ENCODE data around the gene VPS37C.

The VPS37C gene

DNA sequence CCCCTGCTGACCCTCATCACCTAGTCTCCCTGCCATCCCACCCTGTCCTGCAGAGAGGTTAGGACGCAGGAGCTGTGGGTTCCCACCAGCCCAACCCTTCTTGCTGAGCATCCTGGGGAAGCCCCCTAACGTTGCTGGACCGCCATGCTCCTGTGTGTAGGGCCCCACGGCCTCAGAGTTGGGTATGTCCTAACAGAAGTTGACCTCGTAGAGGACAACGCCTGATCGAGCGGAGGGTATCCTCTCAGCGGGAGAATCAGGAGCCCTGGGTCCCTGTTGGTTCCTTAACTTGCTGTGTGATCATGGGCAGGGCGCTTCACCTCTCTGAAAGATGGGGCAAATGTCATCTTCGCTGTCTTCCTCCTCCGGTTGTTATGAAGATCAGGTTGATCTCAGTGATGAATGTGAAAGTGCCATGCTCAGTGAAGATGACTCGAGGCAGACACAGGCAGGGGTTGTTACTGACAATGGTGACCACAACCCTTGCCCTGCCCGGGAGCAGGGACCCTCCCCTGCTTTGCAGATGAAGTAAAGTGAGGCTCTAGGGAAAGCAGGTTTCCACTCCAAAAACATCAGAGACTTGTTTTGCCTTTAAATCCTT, 78.2 kb downstream of the VPS37C start:
- no peak overlapping the region for H3K4me3 ChIP-seq (replicated peaks; ENCODE audit: insufficient read depth, low read length)
- TF ChIP-seq, protein P1, sequence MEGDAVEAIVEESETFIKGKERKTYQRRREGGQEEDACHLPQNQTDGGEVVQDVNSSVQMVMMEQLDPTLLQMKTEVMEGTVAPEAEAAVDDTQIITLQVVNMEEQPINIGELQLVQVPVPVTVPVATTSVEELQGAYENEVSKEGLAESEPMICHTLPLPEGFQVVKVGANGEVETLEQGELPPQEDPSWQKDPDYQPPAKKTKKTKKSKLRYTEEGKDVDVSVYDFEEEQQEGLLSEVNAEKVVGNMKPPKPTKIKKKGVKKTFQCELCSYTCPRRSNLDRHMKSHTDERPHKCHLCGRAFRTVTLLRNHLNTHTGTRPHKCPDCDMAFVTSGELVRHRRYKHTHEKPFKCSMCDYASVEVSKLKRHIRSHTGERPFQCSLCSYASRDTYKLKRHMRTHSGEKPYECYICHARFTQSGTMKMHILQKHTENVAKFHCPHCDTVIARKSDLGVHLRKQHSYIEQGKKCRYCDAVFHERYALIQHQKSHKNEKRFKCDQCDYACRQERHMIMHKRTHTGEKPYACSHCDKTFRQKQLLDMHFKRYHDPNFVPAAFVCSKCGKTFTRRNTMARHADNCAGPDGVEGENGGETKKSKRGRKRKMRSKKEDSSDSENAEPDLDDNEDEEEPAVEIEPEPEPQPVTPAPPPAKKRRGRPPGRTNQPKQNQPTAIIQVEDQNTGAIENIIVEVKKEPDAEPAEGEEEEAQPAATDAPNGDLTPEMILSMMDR (IDR thresholded peaks at IDR 0.05; ENCODE audit: insufficient read depth, low read length): no peak
- TF ChIP-seq SPI1 (IDR thresholded peaks at IDR 0.05; ENCODE audit: borderline replicate concordance, low read depth) (no peak), POLR2AphosphoS5 (IDR thresholded peaks at IDR 0.05; ENCODE audit: low read depth) (no peak), GABPA (IDR thresholded peaks at IDR 0.05; ENCODE audit: low read depth) (no peak)
- TF ChIP-seq, protein P2, sequence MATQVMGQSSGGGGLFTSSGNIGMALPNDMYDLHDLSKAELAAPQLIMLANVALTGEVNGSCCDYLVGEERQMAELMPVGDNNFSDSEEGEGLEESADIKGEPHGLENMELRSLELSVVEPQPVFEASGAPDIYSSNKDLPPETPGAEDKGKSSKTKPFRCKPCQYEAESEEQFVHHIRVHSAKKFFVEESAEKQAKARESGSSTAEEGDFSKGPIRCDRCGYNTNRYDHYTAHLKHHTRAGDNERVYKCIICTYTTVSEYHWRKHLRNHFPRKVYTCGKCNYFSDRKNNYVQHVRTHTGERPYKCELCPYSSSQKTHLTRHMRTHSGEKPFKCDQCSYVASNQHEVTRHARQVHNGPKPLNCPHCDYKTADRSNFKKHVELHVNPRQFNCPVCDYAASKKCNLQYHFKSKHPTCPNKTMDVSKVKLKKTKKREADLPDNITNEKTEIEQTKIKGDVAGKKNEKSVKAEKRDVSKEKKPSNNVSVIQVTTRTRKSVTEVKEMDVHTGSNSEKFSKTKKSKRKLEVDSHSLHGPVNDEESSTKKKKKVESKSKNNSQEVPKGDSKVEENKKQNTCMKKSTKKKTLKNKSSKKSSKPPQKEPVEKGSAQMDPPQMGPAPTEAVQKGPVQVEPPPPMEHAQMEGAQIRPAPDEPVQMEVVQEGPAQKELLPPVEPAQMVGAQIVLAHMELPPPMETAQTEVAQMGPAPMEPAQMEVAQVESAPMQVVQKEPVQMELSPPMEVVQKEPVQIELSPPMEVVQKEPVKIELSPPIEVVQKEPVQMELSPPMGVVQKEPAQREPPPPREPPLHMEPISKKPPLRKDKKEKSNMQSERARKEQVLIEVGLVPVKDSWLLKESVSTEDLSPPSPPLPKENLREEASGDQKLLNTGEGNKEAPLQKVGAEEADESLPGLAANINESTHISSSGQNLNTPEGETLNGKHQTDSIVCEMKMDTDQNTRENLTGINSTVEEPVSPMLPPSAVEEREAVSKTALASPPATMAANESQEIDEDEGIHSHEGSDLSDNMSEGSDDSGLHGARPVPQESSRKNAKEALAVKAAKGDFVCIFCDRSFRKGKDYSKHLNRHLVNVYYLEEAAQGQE (IDR thresholded peaks at IDR 0.05; ENCODE audit: insufficient replicate concordance, low read depth): no peak
- DNase-seq (ENCODE audit: low read depth in 1 of 2, low spot score in 1 of 2): no peak
- peaks cover 4% of the 10 kb centered on the region for H3K27me3 ChIP-seq (ENCODE audit: insufficient read depth, poor library complexity, severe bottlenecking)
- no peak overlapping the region for H3K27ac ChIP-seq (replicated peaks)

DNA sequence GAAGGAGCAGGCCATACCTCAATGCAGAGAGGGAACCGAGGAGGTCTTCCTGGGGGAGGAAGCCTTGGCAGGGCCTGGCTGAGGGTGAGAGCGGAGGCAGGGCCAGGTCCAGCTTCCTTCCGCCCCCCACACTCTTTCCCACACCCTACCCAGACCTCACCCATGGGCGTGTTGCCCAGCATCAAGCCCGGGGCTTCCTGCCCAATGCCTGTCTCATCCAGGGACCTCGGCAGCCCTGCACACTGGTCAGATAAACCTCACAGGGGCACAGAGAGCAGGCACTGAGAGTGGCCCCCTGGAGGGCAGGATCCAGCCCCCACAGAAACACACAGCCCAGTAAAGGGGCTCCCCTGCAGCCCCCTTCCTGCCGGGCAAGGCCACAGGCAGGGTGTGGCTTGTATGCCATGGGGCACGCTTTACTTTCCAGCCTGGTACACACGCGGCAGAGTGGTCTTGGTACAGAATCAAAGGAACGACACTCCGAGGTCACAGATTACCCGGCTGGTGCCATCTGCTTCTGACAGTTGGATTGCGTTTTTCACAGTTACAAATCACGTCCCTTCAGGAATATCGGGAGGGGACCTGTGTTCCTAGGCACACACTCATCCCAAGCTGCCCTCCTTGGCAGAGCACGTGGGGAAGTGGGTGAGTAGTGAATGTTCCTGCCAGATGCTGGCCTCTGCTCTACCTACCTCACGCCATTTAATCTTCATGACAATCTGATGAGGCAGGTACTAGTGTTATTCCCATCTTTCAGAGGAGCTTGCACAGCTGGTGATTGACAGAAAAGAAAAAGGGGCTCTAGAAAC, 79.0 kb downstream of the VPS37C start:
- H3K27me3 ChIP-seq (ENCODE audit: insufficient read depth, poor library complexity, severe bottlenecking): peaks cover 4% of the 10 kb centered on the region
- H3K4me3 ChIP-seq (replicated peaks; ENCODE audit: insufficient read depth, low read length): no peak overlapping the region
- TF ChIP-seq, protein P2 (IDR thresholded peaks at IDR 0.05; ENCODE audit: insufficient replicate concordance, low read depth): no peak
- DNase-seq (ENCODE audit: low read depth in 1 of 2, low spot score in 1 of 2): no peak
- no peak overlapping the region for H3K27ac ChIP-seq (replicated peaks)

DNA sequence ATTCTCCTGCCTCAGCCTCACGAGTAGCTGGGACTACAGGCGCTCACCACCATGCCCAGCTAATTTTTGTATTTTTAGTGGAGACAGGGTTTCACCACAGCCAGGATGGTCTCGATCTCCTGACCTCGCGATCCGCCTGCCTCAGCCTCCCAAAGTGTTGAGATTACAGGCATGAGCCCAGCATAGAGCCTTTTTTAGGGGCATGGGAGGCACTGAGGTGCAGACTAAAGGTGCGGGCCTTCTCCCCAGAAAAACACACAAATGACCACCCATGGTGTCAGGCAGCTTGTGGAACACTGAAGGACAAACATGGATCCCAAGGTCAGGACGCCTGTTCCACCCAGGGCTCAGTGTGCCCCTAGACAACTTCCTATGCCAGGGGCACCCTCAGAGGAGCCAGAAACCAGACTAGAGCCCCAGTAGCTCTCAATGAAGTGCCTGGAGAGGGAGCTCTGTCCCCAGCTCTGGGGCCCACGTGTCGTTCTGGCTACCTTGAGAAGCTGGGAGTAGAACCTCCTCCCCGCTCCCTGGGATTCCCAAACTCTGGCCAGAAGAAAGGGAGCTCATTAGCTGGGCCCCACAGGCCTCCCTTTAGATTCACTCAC, 80.1 kb downstream of the VPS37C start:
- Histone ChIP-seq H3K27ac (replicated peaks) (no peak overlapping the region), H3K27me3 (ENCODE audit: insufficient read depth, poor library complexity, severe bottlenecking) (peaks cover 4% of the 10 kb centered on the region), H3K4me3 (replicated peaks; ENCODE audit: insufficient read depth, low read length) (no peak overlapping the region)
- TF ChIP-seq, protein P1 (IDR thresholded peaks at IDR 0.05; ENCODE audit: insufficient read depth, low read length): no peak
- TF ChIP-seq, protein P2 (IDR thresholded peaks at IDR 0.05; ENCODE audit: insufficient replicate concordance, low read depth): no peak
- DNase-seq (ENCODE audit: low read depth in 1 of 2, low spot score in 1 of 2): no peak

Measured in HL-60 (cell line).